MCF 10A (cell line): ENCODE results near the gene BECN2. TPM values are rescaled to one million over a fixed set of nuclear protein-coding genes. Genes with fewer than 3 reads are reported as not detected.

Experiments
- BruUV-seq: library from RNA; stranded (reverse); fragments of 400-500 nt; replicated peaks from 2 replicates; lab custom pipeline; 2021; lab: Mats Ljungman, UMichigan
- CTCF ChIA-PET: fragments of 300-600 bp; sonication (Branson Sonifier 250); formaldehyde crosslinking; extraction: SDS; loops from one replicate; lab custom pipeline; 2021; ENCODE audit warnings: antibody characterized with exemption, inconsistent platforms; lab: Yijun Ruan, JAX
- POLR2A ChIA-PET: fragments of 300-600, 350-650 bp; sonication (Branson Sonifier 250); formaldehyde crosslinking; extraction: SDS; loops from one replicate; lab custom pipeline; 2020; ENCODE audit warnings: antibody characterized with exemption, inconsistent platforms; lab: Yijun Ruan, JAX
- DNase-seq: peaks from one replicate; pipeline ENCODE4 v3.0.0-alpha.2; 2018; ENCODE audit not compliant: unreplicated experiment
- H3K27ac Mint-ChIP-seq: one replicate; pipeline ENCODE4 v1.8.0; 2022; ENCODE audit warnings: mild to moderate bottlenecking, low read depth, mixed read lengths; ENCODE audit not compliant: unreplicated experiment
- H3K27me3 Mint-ChIP-seq: one replicate; pipeline ENCODE4 v1.8.0; 2022; ENCODE audit warnings: mixed read lengths; ENCODE audit not compliant: insufficient read depth, unreplicated experiment
- H3K36me3 Mint-ChIP-seq: one replicate; pipeline ENCODE4 v1.8.0; 2022; ENCODE audit warnings: mild to moderate bottlenecking, moderate library complexity, mixed read lengths; ENCODE audit not compliant: insufficient read depth, unreplicated experiment
- H3K4me1 Mint-ChIP-seq: one replicate; pipeline ENCODE4 v1.8.0; 2022; ENCODE audit warnings: mixed read lengths; ENCODE audit not compliant: insufficient read depth, unreplicated experiment
- H3K4me3 Mint-ChIP-seq: one replicate; pipeline ENCODE4 v1.8.0; 2022; ENCODE audit warnings: mild to moderate bottlenecking, moderate library complexity, mixed read lengths; ENCODE audit not compliant: unreplicated experiment
- H3K9me3 Mint-ChIP-seq: one replicate; pipeline ENCODE4 v1.8.0; 2022; ENCODE audit warnings: mixed read lengths; ENCODE audit not compliant: unreplicated experiment
- CTCF ChIP-seq: fragments of 200-600 bp; IDR thresholded peaks from one replicate; pipeline ENCODE4 v1.8.0; 2022; ENCODE audit warnings: antibody characterized with exemption, mild to moderate bottlenecking; ENCODE audit not compliant: unreplicated experiment
- intact Hi-C: fragments of 100-400 bp; cut with micrococcal nuclease; formaldehyde crosslinking; loops from 2 replicates; pipeline ENCODE4 v1.14.1; 2022
- total RNA-seq: library from RNA; stranded (reverse); gene quantifications from 2 replicates; pipeline ENCODE4 v1.2.3, GENCODE V29; 2022

The BECN2 gene
- total RNA-seq, 1 experiment from 2014 or later = not detected

GRCh38 chr1:241918879-241919278 lies 38.7 kb upstream of the BECN2 start:
- peak overlapping the region; percentile 61 for H3K27ac Mint-ChIP-seq
- ChIA-PET CTCF (interaction anchor here (0.7 to 1.5 kb wide), 6 partner anchors 15 to 548 kb away, joined by 3 to 5 read pairs (median 4); partner anchors contain the start of gene MAP1LC3C), POLR2A (no interaction called here)
- H3K4me3 Mint-ChIP-seq = no peak overlapping the region
- TF ChIP-seq CTCF = no peak
- no peaks in the 10 kb centered on the region for H3K36me3 Mint-ChIP-seq
- no peaks in the 10 kb centered on the region for H3K9me3 Mint-ChIP-seq
- DNase-seq = peak; percentile 87
- no peaks in the 10 kb centered on the region for H3K27me3 Mint-ChIP-seq
- no TSS peak for BruUV-seq
- peaks cover 11% of the 10 kb centered on the region for H3K4me1 Mint-ChIP-seq
- intact Hi-C loops = no loop called here

- ChIA-PET CTCF (interaction anchor here (0.6 to 2.1 kb wide), 4 partner anchors 11 to 1368 kb away, joined by 3 to 9 read pairs (median 3); partner anchors contain the start of gene MAP1LC3C), POLR2A (no interaction called here)
- TF ChIP-seq CTCF = no peak
- H3K27ac Mint-ChIP-seq = no peak overlapping the region
- H3K4me3 Mint-ChIP-seq = no peak overlapping the region
- intact Hi-C loops = no loop called here
- no peaks in the 10 kb centered on the region for H3K27me3 Mint-ChIP-seq
- no peaks in the 10 kb centered on the region for H3K36me3 Mint-ChIP-seq
- no peaks in the 10 kb centered on the region for H3K9me3 Mint-ChIP-seq
- no TSS peak for BruUV-seq
- peak; percentile 66 for DNase-seq
- peaks cover 5% of the 10 kb centered on the region for H3K4me1 Mint-ChIP-seq
Measured at GRCh38 chr1:241924080-241924808, 33.3 kb upstream of the BECN2 start.

DNA sequence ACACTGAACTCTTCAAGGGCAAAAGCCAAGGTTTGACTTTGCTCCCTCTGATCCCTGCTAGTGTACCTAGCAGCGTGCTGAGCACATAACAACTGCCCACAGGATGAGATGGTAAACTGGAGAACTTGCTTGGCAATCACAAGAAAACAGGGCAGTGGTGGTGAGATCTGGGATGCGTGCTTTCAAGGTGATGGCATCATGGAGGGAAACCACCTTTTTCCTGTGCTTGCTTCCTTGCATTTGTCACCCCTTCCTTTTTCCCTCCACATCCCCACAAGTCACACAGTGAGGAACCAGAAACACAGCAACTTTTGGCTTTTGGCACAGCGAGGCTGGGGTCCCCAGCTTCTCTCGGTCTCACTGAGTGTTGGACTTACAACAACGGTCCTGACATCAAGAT lies 31.4 kb upstream of the BECN2 start:
- H3K4me3 Mint-ChIP-seq = no peak overlapping the region
- peaks cover 5% of the 10 kb centered on the region for H3K4me1 Mint-ChIP-seq
- TF ChIP-seq CTCF = no peak
- H3K27ac Mint-ChIP-seq = no peak overlapping the region
- DNase-seq = no peak
- POLR2A ChIA-PET = no interaction called here
- intact Hi-C loops = no loop called here
- no peaks in the 10 kb centered on the region for H3K27me3 Mint-ChIP-seq
- BruUV-seq = no TSS peak
- H3K36me3 Mint-ChIP-seq = no peaks in the 10 kb centered on the region
- H3K9me3 Mint-ChIP-seq = no peaks in the 10 kb centered on the region
- CTCF ChIA-PET = interaction anchor here (2.1 kb wide), 1 partner anchor 72 kb away, joined by 9 read pairs; the partner anchor contains the start of gene MAP1LC3C

DNA sequence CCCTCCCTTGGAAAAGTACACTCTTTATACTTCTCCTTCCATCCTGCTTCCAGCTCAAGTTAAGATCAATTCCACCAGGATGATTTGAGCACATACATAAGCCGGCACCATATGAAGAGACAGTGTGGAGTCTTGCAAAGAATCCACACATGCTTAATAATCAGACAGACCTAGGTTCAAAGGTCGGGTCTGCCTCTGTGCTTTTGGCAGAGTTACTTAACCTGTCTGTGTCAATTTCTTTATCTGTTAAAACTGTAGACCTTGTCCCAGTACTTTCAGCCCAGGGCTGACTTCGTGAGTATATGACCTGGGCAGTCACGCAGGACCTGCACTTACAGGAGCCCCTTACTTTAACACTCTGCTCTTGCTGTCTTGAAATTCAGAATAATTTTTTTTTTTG lies 30.2 kb upstream of the BECN2 start:
- POLR2A ChIA-PET = no interaction called here
- Mint-ChIP-seq H3K36me3 (no peaks in the 10 kb centered on the region), H3K4me1 (peaks cover 5% of the 10 kb centered on the region), H3K4me3 (no peak overlapping the region), H3K27me3 (no peaks in the 10 kb centered on the region), H3K9me3 (no peaks in the 10 kb centered on the region), H3K27ac (no peak overlapping the region)
- CTCF ChIA-PET = interaction anchor here (0.6 kb wide), 1 partner anchor 365 kb away, joined by 3 read pairs; no protein-coding TSS in a partner anchor
- intact Hi-C loops = no loop called here
- no TSS peak for BruUV-seq
- no peak for DNase-seq
- no peak for TF ChIP-seq CTCF
